Measurements from ENCODE around the gene NCF1.
"Not testable (repeated sequence)": the region's sequence is repeated elsewhere in the genome, so short reads cannot be mapped to it uniquely, and the experiment has no call there.

NCF1 gene

DNA sequence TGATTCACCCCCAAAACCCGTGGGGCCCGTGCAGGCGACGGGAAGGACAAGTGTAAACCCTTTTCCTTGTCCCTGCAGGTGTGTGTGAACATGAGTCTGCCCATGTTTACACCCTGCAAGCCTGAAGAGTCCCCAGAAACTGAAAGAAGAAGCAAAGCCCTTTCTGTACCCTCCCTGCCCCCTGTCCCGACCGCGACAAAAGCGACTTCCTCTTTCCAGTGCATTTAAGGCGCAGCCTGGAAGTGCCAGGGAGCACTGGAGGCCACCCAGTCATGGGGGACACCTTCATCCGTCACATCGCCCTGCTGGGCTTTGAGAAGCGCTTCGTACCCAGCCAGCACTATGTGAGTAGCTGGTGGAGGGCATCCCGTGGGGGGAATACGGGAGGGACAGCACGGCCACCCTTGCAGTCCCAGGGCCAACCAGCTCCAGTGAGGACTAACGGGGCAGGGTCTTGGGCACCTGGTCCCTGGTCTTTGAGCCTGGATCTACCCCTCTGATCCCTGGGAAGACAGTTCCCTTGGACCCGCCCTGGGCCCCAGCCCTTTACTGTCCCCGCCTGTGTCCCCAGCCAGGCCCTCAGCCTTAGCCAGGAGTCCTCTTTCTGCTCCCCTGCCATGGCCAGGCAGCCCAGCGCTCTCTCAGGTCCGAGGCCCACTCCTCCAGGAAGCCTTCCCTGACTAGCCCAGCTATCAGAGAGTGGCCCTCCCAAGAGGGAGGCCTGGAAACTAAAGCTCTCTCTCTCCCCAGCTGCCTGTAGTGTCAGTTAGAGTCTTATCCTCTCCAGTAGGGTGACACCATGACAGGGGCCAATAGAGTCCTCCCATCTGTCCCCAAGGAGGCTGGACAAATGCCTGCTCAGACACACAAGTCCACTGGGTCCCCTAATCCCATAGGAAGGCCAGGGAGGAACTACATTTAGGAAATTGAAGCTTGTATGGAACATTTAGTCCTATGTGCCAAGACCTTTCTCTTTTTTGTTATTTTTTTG, at the start of gene NCF1:
NCF1 (plus strand) TSS at position 252 of the 991 bp plus-strand sequence; CDS start at position 273, 21 bp downstream.
- DNase-seq (ENCODE audit: low spot score): not testable (repeated sequence)

DNA sequence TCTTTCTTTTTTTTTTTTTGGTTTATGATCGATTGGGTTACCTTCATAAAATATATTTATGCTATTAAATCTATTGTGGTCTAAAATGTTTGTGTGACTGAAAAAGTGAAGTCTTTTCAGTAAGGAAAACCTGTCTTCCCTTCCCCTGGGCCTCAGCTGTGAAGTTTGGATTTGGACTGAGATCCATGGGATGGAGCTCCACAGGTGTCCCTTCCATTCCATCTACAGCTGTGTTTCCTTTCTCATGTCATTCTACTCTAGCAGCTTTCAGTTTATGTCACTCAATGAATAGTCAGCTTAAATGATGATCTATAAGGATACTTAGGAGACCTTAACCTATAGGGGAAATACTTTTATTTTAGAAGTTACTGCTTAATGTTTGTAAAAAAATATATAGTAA, 48.0 kb upstream of the NCF1 start:
- no peak for DNase-seq (ENCODE audit: low spot score)

DNA sequence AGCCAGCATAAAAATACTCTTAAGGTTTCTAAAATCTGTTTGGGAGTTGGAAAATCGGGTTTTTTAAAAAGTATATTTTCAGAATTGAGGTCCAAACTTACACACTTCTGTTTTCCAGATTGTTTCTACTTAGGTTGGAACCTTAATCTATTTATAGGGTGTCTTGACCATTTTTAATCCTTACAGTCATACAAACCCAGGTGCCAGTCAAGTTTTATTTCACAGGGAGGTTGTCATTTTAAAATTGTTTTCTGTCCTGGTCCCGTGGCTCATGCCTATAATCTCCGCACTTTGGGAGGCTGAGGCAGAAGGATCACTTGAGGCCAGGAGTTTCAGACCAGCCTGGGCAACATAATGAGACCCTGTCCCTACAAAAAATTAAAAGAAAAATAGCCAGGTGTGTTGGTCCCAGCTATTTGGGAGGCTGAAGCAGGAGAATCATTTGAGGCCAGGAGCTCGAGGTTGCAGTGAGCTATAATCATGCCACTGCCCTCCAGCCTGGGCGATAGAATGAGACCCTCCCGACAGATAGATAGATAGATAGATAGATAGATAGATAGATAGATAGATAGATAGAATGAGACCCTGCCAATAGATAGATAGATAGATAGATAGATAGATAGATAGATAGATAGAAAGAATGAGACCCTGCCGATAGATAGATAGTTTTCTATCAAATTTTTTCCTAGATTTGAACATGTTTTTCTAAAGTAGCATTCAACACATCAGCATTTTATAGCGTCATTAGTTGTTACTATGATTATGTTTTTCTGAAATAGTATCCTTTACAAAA, 47.3 kb upstream of the NCF1 start:
- DNase-seq (ENCODE audit: low spot score): no peak

DNA sequence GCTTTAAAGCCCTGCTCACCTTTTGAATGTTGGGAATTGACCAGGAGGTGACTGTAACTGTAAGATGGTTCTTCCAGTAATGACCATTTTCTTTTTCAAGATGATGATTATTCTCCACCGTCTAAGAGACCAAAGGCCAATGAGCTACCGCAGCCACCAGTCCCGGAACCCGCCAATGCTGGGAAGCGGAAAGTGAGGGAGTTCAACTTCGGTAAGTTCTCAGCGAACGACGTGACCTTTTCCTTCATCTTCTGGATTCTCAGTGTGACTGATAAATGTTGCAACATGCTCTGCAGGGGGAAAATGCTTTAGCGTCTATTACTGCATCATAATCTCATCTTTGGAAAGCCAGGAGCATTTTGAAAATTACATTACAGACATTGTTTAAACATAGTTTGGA, 45.1 kb upstream of the NCF1 start:
- not testable (repeated sequence) for DNase-seq (ENCODE audit: low spot score)

DNA sequence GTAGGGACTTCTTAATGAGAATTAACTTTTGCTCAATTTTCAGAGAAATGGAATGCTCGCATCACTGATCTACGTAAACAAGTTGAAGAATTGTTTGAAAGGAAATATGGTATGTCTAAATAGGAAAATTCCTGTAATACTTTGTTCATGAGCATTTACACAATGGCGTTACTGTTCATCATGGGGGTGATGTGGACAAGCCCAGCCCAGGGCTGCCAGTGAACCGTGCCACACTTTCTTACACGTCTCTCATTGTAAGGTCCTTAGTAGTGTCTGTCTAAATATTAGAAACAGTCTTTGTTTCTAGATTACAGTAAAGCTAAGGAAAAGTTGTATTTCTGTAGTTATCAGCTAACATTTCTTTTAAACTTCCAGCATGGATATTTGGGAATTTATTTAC, 43.6 kb upstream of the NCF1 start:
- DNase-seq (ENCODE audit: low spot score): not testable (repeated sequence)

DNA sequence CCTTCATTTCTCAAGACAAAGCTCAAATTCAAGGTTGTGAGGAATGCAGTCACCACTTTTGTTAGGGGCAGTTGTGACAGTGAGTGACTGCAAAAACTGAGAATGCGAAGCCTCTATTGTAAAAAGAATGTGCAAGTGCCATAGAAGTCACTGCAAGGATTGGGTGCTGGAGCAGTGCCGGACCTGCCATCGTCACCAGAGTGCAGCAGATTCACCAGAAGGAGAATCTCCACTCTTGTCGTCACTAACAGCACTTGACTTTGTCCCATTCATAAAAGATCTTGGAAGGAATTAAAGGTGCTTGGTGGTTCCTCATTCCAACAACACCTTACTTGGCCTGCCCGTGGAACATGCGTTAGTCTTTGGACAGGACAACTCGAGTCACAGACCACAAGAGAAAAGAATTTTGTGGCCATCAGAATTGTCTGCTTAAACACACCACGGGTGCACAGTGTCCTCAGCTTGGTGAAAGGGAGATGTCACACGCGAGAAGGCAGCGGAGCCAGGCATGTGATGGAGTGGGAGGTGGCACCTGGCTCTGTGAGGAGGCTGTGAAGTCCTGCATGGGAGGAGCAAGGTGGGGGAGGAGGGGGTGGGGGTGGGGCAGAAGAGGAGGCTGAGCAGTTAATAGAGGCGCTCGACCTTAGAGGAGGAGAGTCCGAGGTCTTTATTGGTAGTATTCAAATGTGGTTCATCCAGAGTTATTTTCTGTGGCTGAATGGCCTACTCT, 33.7 kb upstream of the NCF1 start:
- not testable (repeated sequence) for DNase-seq (ENCODE audit: low spot score)

DNA sequence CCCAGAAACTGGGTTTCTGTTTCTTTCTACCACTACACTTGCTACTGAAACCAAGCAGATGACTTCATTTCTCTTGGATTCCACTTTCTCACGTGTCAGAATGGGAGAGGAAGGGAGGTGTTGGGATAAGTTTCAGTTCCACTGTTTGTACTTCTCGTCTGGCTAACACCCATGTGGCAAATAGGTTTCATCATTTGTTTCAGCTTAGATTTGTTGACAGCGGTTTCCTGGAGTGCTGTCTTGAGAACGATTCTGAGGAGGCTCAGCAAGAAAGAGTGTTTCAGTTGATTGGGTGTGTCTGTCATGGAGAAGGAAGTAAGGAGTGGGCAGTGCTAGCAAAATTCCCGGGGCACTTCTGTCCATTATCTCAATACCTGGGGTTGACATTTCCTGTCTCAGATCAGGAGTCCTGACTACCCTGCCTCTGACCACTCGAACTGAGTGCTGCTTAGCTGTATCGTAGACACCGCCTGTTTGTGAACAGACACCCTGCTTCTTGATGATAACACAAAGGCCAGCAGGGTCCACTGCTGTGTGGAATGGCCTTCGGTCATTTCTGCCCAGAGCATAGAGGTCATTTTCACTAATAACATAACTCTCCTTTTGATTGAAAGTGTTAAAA, 29.8 kb upstream of the NCF1 start:
- DNase-seq (ENCODE audit: low spot score): not testable (repeated sequence)

DNA sequence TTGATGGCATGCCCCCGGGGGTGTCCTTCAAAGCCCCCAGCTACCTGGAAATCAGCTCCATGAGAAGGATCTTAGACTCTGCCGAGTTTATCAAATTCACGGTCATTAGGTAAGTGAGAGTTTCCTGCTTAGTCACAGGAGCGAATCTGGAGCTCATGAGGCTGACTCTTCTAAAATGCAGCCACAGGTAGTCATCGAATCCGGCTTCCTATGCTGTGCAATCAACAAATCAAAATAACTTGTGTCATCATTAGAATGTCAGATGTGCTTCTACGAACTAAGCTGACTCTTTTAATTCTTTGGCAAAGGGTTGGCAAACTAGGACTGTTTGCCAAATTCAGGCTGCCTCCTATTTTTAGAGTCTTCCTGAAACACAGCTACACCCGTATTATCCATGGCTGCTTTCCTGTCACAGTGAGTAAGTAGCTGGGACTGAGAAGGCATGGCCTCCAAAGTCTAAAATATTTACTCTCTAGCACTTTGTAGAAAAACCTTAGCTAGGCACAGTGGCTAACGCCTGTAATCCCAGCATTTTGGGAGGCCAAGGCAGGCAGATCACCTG, 19.8 kb upstream of the NCF1 start:
- DNase-seq (ENCODE audit: low spot score): not testable (repeated sequence)

DNA sequence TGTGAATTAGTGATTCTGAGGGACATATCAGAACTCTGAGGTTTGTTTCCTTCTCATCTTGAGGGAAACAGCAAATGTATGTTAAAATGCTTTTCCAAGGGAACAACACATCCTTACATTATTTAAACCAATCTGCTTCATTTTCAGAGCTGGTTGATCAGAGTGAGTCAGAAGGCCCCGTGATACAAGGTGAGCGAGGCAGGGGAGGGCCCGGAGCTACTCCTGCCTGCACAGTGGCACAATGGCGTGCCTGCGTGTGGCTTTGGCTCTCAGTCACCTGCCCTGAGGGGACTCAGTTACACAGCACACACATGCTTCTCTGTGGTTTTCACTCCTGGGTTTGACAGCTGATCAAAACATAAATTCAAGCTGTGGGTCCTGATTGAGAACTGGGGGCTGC, 17.1 kb upstream of the NCF1 start:
- DNase-seq (ENCODE audit: low spot score): not testable (repeated sequence)

DNA sequence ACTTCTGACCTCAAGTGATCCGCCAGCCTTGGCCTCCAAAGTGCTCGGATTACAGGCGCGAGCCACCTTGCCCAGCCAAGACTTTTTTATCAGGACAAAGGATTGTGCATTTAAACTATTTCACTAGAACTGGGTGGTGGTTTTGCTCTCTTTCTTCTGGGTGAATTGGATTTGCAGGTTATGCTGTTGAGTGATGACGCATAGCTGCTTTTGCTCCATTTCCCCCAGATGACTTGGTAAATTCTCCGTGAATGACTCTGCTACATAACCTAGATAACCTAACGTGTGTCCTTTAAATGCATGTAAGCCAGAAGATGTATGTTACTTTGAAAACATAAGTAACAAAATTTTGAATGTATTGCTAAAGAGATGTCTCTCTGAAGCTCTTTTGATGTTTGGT, 15.5 kb upstream of the NCF1 start:
- DNase-seq (ENCODE audit: low spot score): not testable (repeated sequence)

DNA sequence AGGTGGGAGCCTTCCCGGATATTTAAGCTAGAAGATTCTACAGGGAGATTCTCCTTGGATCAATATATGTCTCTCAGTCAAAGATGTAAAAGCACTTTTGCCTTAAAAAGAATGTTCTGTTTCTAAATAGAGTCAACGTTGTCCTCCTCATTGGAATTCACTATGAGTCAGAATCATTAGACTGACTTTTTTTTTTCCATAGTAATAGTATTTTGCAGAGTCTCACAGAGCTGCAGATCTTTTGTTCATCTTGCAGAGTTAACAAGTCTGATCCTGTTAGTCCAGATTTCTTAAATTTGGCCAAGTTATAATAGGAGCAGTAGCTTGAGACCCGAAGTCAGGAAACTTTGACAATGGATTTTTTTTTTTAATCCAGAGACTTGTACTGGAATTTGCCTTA, 14.8 kb upstream of the NCF1 start:
- DNase-seq (ENCODE audit: low spot score): not testable (repeated sequence)

DNA sequence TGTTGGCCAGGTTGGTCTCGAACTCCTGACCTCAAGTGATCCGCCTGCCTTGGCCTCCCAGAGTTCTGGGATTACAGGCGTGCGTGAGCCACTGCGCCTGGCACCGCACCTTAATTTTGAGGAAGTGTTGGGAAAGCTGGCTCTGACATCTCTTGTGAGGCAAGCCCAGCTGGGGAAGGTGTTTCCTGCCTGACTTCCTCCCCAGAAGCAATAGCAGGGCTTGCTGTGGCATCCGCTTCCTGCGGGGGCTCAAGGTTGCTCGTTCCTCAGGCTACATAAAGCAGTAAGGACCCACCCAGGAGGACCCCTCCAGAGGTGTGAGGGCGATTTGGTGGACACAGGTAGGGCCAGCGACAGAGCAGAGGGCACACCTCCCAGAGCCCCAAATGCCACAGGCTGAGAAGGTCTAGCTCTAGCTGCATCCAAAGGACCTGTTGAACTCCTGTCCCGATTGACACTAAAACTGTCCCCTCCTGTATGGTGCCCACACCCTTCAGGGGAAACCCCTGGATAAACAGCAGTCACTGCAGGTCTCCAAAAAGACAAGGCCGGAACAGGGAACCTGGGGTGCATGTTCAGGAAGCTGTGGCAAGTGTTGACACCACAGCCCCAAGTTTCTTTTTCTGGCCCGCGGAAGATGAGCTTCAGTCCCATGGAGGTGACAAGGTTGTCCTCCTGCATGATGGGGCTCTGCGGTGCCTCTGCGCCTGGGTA, 8.4 kb upstream of the NCF1 start:
- not testable (repeated sequence) for DNase-seq (ENCODE audit: low spot score)

DNA sequence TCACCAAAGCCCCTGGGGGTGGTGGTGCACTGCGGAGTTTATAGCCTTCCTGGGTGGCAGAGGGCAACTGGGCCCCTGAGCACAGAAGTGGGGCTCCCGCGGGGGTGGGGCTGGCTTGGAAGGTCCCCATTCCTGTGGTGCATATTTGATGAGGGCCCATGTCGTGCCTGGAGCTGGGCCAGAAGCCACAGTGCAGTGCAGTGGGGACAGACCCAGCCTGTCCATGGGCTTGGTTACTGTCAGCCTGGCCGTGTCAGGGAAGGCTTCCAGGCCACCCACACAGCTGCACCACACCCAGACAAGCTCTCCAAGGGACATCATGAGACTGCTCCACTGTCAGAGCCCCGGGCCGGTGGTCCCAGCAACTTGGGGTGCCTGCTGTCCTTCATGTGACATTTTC, 7.3 kb upstream of the NCF1 start:
- DNase-seq (ENCODE audit: low spot score): not testable (repeated sequence)

DNA sequence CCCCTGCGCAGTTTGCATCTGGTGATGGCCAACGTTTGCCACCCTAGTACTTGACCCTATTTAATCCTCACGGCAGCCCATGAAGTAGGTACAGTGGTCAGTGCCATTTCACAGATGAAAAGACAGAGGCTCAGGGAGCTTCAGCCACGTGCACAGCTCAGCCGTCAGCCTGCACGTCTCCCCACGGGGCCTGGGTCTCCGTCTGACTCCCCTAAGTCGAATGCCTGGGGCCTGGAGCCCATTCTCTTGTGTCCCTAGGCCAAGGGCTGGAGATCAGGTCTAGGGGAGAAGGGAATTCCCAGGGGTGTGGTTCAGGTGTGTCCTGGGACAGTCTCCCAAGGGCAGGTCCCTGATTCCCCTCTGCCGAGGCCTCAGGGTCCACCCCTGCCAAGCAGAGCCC, 6.8 kb upstream of the NCF1 start:
- DNase-seq (ENCODE audit: low spot score): not testable (repeated sequence)

DNA sequence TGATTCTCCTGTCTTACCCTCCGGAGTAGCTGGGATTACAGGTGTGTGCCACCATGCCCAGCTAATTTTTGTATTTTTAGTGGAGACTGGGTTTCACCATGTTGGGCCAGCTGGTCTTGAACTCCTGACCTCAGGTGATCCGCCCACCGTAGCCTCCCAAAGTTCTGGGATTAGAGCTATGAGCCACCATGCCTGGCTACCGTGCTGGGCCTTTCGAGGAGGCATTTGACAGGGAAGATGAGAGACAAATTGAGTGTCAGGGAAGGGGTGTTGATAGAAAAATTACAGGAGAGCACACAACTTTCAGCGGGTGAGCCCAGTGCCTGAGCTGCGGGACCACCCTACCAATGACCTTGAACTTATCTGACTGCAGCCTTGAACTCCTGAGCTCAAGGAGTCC, 3.7 kb upstream of the NCF1 start:
- not testable (repeated sequence) for DNase-seq (ENCODE audit: low spot score)

DNA sequence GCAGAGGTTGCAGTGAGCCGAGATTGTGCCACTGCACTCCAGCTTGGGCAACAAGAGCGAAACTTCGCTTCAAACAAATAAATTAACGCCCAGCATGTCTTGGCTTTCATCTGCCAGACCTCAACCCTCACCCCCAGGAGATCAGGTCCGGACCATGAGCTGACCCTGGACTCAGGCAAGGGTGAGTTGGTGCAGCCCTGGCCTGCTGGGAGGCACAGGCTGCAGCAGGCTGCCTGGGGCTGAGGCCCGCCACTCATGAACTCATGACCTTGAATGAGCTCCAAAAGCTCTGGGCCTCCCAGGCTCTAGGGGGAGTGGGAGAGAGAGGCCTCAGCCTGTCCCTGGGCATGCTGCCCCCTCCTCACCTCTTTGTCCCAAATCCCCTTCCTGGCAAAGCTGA, 1.7 kb upstream of the NCF1 start:
- not testable (repeated sequence) for DNase-seq (ENCODE audit: low spot score)

DNA sequence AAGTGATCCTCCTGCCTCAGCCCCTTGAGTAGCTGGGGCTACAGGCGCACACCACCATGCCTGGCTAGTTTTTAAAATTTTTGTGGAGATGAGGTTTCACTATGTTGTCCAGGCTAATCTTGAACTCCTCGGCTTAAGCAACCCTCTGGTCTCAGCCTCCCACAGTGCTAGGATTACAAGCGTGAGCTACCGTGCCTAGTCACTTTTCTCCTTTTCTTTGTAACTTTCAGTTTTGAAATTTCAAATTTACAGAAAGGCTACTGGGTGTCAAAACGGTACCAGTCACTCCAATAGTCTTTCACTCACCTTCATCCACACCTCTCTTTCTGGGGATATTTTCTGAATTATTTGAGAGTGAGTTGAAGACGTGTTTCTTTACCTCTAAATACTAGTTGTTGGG, 1.3 kb downstream of the NCF1 start:
- DNase-seq (ENCODE audit: low spot score): not testable (repeated sequence)

DNA sequence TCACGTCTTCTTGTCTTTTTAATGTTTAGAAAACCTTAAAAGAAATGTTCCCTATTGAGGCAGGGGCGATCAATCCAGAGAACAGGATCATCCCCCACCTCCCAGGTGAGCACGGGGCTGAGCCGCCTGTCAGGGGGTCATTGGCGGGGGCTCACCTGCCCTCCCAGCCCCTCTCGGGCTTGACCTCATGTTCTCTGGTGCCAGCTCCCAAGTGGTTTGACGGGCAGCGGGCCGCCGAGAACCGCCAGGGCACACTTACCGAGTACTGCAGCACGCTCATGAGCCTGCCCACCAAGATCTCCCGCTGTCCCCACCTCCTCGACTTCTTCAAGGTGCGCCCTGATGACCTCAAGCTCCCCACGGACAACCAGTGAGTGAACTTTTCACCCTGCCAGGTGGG, 5.2 kb downstream of the NCF1 start:
- not testable (repeated sequence) for DNase-seq (ENCODE audit: low spot score)

DNA sequence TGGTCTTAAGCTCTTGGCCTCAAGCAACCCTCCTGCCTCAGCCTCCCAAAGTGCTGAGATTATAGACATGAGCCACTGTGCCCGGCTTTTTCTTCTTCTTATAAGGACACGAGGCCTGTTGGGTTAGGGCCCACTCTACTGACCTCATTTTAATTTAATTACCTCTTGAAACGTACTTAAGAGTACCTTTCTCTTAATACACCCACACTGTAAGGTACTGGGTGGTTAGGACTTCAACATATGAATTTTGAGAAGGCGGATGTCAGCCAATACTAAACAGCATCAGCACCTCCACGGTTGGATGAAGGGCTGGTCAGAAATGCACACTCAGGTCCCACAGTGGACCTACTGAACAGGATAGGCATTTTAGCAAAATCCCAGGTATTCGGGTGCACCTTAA, 7.9 kb downstream of the NCF1 start:
- DNase-seq (ENCODE audit: low spot score): not testable (repeated sequence)

DNA sequence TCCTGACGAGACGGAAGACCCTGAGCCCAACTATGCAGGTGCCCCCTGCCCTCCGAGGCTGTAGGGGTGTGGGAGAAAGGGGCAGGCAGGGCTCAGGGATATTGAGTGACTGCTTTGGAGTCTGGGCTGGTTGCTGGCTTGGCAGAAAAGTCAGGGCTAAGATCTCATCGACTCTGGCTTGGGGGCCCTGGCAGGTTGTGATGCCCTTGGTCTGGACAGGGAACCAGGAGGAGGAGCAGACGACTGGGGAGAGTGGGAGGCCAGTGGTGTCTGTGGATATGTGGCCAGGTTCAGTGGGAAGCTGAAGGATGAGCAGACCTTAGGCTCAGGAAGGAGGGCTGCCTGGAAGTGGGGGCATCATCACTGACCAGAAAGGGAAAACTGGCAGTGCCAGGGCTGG, 9.8 kb downstream of the NCF1 start:
- not testable (repeated sequence) for DNase-seq (ENCODE audit: low spot score)
